GM18861 (cell line): ENCODE results near the gene LRRC26.

Source experiments
- ATAC-seq: cut with Tn5 transposase; IDR thresholded peaks from one replicate; pipeline ENCODE4 v1.9.1; 2021; ENCODE audit not compliant: unreplicated experiment

LRRC26 gene

GRCh38 chr9:137199411-137200121 lies 29.7 kb upstream of the LRRC26 start:
- ATAC-seq = no peak

GRCh38 chr9:137198902-137199283 lies 29.0 kb upstream of the LRRC26 start:
- ATAC-seq = no peak

- no peak for ATAC-seq
These were observed 28.4 kb upstream of the LRRC26 start for GRCh38 chr9:137198051-137198901.

GRCh38 chr9:137195525-137196220 lies 25.8 kb upstream of the LRRC26 start:
- no peak for ATAC-seq

- ATAC-seq = no peak
These were observed 25.1 kb upstream of the LRRC26 start for GRCh38 chr9:137194909-137195308.

GRCh38 chr9:137194388-137194787 lies 24.5 kb upstream of the LRRC26 start:
- no peak for ATAC-seq

- ATAC-seq = no peak
These were observed 23.9 kb upstream of the LRRC26 start for GRCh38 chr9:137193771-137194170.

GRCh38 chr9:137192859-137193258 lies 23.0 kb upstream of the LRRC26 start:
- no peak for ATAC-seq

GRCh38 chr9:137192448-137192780 lies 22.6 kb upstream of the LRRC26 start:
- ATAC-seq = no peak

GRCh38 chr9:137191691-137192447 lies 22.0 kb upstream of the LRRC26 start:
- ATAC-seq = no peak

- no peak for ATAC-seq
These were observed 21.4 kb upstream of the LRRC26 start for GRCh38 chr9:137191245-137191644.

GRCh38 chr9:137190315-137190856 lies 20.5 kb upstream of the LRRC26 start:
- no peak for ATAC-seq

GRCh38 chr9:137189297-137190295 lies 19.7 kb upstream of the LRRC26 start:
- no peak for ATAC-seq

GRCh38 chr9:137188490-137189296 lies 18.8 kb upstream of the LRRC26 start, which contains the start of the genes ANAPC2 and SSNA1:
ANAPC2 (minus strand) TSS chr9:137188560; CDS start chr9:137188532, 28 bp downstream.
SSNA1 (plus strand) TSS chr9:137188676; CDS start chr9:137188727, 51 bp downstream.
- peak; percentile 79 for ATAC-seq

GRCh38 chr9:137188086-137188489 lies 18.2 kb upstream of the LRRC26 start:
- ATAC-seq = no peak

GRCh38 chr9:137187386-137187785 lies 17.5 kb upstream of the LRRC26 start:
- no peak for ATAC-seq

- ATAC-seq = no peak
These were observed 16.5 kb upstream of the LRRC26 start for GRCh38 chr9:137186385-137186784.

GRCh38 chr9:137185921-137186320 lies 16.1 kb upstream of the LRRC26 start:
- ATAC-seq = no peak
